GM12878 (cell line): ENCODE results near the gene PPP1R9B. TPM values are rescaled to one million over a fixed set of nuclear protein-coding genes. Genes with fewer than 3 reads are reported as not detected.

Source experiments
- ATF3 ChIP-seq: IDR thresholded peaks from 2 replicates; pipeline ENCODE4 v1.6.1; 2011; ENCODE audit warnings: low read depth, mild to moderate bottlenecking, low read length, moderate library complexity, borderline replicate concordance; ENCODE audit errors: extremely low read depth
- BRCA1 ChIP-seq: IDR thresholded peaks from 2 replicates; pipeline ENCODE4 v1.6.1; 2011; ENCODE audit warnings: low read depth, low read length, improper control_type of control experiment
- CHD2 ChIP-seq: IDR thresholded peaks from 2 replicates; pipeline ENCODE4 v1.6.1; 2011; ENCODE audit warnings: low read depth, low read length, improper control_type of control experiment, borderline replicate concordance
- FOS ChIP-seq: IDR thresholded peaks from 3 replicates; pipeline ENCODE4 v1.6.1; 2011; ENCODE audit warnings: borderline replicate concordance; ENCODE audit not compliant: insufficient read length; ENCODE audit errors: extremely low read depth
- HCFC1 ChIP-seq: fragments of 150-350 bp; IDR thresholded peaks from 2 replicates; pipeline ENCODE4 v1.6.1; 2014; ENCODE audit warnings: low read length
- IKZF2 ChIP-seq, 2 experiments: fragments of 450-650 bp; IDR thresholded peaks; 2 replicates each; pipeline ENCODE4 v1.6.1; 2017; ENCODE audit warnings: mild to moderate bottlenecking in 2 of 2, moderate library complexity in 2 of 2
- KLF5 ChIP-seq: fragments of 450-650 bp; IDR thresholded peaks from 2 replicates; pipeline ENCODE4 v1.6.1; 2014; ENCODE audit warnings: mild to moderate bottlenecking; ENCODE audit not compliant: partially characterized antibody
- LARP7 ChIP-seq: fragments of 450-650 bp; IDR thresholded peaks from 2 replicates; pipeline ENCODE4 v1.6.1; 2017; ENCODE audit warnings: mild to moderate bottlenecking
- MAX ChIP-seq: IDR thresholded peaks from 2 replicates; pipeline ENCODE4 v1.6.1; 2012; ENCODE audit warnings: low read depth, low read length, improper control_type of control experiment
- MEF2A ChIP-seq: IDR thresholded peaks from 2 replicates; pipeline ENCODE4 v1.6.1; 2011; ENCODE audit warnings: low read depth, mild to moderate bottlenecking, low read length, moderate library complexity; ENCODE audit not compliant: insufficient read depth
- MEF2B ChIP-seq: fragments of 450-650 bp; IDR thresholded peaks from 2 replicates; pipeline ENCODE4 v1.6.1; 2018; ENCODE audit warnings: mild to moderate bottlenecking, moderate library complexity; ENCODE audit not compliant: partially characterized antibody, poor library complexity, severe bottlenecking
- MTA2 ChIP-seq: fragments of 450-650 bp; IDR thresholded peaks from 2 replicates; pipeline ENCODE4 v1.6.1; 2016; ENCODE audit warnings: low read depth, mild to moderate bottlenecking, moderate library complexity
- MTA3 ChIP-seq: IDR thresholded peaks from 2 replicates; pipeline ENCODE4 v1.6.1; 2012; ENCODE audit warnings: low read length, inconsistent platforms, borderline replicate concordance
- MXI1 ChIP-seq: fragments of 150-350 bp; IDR thresholded peaks from 2 replicates; pipeline ENCODE4 v1.6.1; 2011; ENCODE audit warnings: low read depth, mild to moderate bottlenecking, inconsistent platforms, low read length, improper control_type of control experiment
- NBN ChIP-seq: fragments of 450-650 bp; IDR thresholded peaks from 2 replicates; pipeline ENCODE4 v1.6.1; 2016
- PAX5 ChIP-seq: IDR thresholded peaks from 2 replicates; pipeline ENCODE4 v1.6.1; 2011; ENCODE audit warnings: low read depth, low read length, borderline replicate concordance
- PAX8 ChIP-seq: fragments of 450-650 bp; IDR thresholded peaks from 2 replicates; pipeline ENCODE4 v1.6.1; 2017; ENCODE audit warnings: mild to moderate bottlenecking, moderate library complexity
- PML ChIP-seq: IDR thresholded peaks from 2 replicates; pipeline ENCODE4 v1.6.1; 2012; ENCODE audit warnings: low read length, inconsistent platforms
- TARDBP ChIP-seq: IDR thresholded peaks from 2 replicates; pipeline ENCODE4 v1.6.1; 2016; ENCODE audit warnings: borderline replicate concordance
- ZBTB4 ChIP-seq: fragments of 450-650 bp; formaldehyde crosslinking; IDR thresholded peaks from 2 replicates; pipeline ENCODE4 v1.4.0; 2022; ENCODE audit warnings: mild to moderate bottlenecking, moderate library complexity
- ZZZ3 ChIP-seq: IDR thresholded peaks from 2 replicates; pipeline ENCODE4 v1.6.1; 2011; ENCODE audit warnings: low read depth; ENCODE audit not compliant: control insufficient read depth, insufficient read length
- polyA plus RNA-seq, 11 experiments: library from polyadenylated mRNA; depleted of rRNA in 4 of 11; unstranded in 6 of 11; stranded (reverse) in 5 of 11; fragments of >200 nt; fragmentation: Nextera tagmentation in 4 of 11; fragmentation: Illumina TruSeq in 1 of 11; extraction: Ambion mirVana in 4 of 11; extraction: Trizol in 1 of 11; gene quantifications; 1 replicate in 1 of 11; 2 replicates in 10 of 11; pipeline versions ENCODE4 v1.2.1 to v1.2.3, GENCODE V29; 2011 to 2016; ENCODE audit warnings: inconsistent platforms in 2 of 11, missing spikeins in 2 of 11, low read depth in 1 of 11
- total RNA-seq, 4 experiments: library from RNA; depleted of rRNA in 3 of 4; stranded (reverse); fragments of >200 nt in 3 of 4; fragmentation: Illumina TruSeq in 1 of 4; extraction: Trizol in 1 of 4; gene quantifications; 2 replicates each; pipeline versions ENCODE4 v1.2.1 to v1.2.3, GENCODE V29; 2013 to 2021
- TF ChIP-seq, protein P1 (sequence below): fragments of 450-650 bp; IDR thresholded peaks from 2 replicates; pipeline ENCODE4 v1.6.1; 2017; ENCODE audit warnings: antibody characterized with exemption, mild to moderate bottlenecking, moderate library complexity
- TF ChIP-seq, protein P2 (sequence below): fragments of 450-650 bp; IDR thresholded peaks from 2 replicates; pipeline ENCODE4 v1.6.1; 2017; ENCODE audit warnings: mild to moderate bottlenecking

Gene PPP1R9B
- total and polyA plus RNA-seq, 10 of the 15 experiments (the other 5 are each of a cell fraction or from before 2014, with no cell fraction given) = 0.20 to 107 (median 37.5) TPM

- TF ChIP-seq, protein P1, sequence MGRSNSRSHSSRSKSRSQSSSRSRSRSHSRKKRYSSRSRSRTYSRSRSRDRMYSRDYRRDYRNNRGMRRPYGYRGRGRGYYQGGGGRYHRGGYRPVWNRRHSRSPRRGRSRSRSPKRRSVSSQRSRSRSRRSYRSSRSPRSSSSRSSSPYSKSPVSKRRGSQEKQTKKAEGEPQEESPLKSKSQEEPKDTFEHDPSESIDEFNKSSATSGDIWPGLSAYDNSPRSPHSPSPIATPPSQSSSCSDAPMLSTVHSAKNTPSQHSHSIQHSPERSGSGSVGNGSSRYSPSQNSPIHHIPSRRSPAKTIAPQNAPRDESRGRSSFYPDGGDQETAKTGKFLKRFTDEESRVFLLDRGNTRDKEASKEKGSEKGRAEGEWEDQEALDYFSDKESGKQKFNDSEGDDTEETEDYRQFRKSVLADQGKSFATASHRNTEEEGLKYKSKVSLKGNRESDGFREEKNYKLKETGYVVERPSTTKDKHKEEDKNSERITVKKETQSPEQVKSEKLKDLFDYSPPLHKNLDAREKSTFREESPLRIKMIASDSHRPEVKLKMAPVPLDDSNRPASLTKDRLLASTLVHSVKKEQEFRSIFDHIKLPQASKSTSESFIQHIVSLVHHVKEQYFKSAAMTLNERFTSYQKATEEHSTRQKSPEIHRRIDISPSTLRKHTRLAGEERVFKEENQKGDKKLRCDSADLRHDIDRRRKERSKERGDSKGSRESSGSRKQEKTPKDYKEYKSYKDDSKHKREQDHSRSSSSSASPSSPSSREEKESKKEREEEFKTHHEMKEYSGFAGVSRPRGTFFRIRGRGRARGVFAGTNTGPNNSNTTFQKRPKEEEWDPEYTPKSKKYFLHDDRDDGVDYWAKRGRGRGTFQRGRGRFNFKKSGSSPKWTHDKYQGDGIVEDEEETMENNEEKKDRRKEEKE = no peak
- TF ChIP-seq KLF5 (no peak), FOS (no peak), ZBTB4 (CRISPR knock-in tag) (no peak), MEF2A (no peak), PAX8 (no peak), IKZF2 (IDR thresholded peaks at IDR 0.05) (peak; percentile 88 to 89), MXI1 (0 out of 2 replicates have a peak, but pooled peaks have one; percentile 26), MAX (no peak), MTA2 (peak; percentile 73), TARDBP (no peak), HCFC1 (no peak), BRCA1 (no peak), MEF2B (peak; percentile 61), ATF3 (no peak), PML (no peak), MTA3 (no peak), LARP7 (no peak), CHD2 (no peak), NBN (0 out of 2 replicates have a peak, but pooled peaks have one; percentile 54), ZZZ3 (no peak), PAX5 (peak; percentile 37; the same call in 1 of the 2 replicates)
- TF ChIP-seq, protein P2, sequence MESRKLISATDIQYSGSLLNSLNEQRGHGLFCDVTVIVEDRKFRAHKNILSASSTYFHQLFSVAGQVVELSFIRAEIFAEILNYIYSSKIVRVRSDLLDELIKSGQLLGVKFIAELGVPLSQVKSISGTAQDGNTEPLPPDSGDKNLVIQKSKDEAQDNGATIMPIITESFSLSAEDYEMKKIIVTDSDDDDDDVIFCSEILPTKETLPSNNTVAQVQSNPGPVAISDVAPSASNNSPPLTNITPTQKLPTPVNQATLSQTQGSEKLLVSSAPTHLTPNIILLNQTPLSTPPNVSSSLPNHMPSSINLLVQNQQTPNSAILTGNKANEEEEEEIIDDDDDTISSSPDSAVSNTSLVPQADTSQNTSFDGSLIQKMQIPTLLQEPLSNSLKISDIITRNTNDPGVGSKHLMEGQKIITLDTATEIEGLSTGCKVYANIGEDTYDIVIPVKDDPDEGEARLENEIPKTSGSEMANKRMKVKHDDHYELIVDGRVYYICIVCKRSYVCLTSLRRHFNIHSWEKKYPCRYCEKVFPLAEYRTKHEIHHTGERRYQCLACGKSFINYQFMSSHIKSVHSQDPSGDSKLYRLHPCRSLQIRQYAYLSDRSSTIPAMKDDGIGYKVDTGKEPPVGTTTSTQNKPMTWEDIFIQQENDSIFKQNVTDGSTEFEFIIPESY = no peak
Measured at GRCh38 chr17:50170662-50171370, 20.3 kb upstream of the PPP1R9B start (continued).
